ENCODE results near the gene FLVCR2. TPM values are rescaled to one million over a fixed set of nuclear protein-coding genes. Genes with fewer than 3 reads are reported as not detected.
"Not testable (repeated sequence)": the region's sequence is repeated elsewhere in the genome, so short reads cannot be mapped to it uniquely, and the experiment has no call there.

Gene FLVCR2
- total and polyA plus RNA-seq, 2 experiments from 2014 or later, result 1.8 to 1.9 TPM

DNA sequence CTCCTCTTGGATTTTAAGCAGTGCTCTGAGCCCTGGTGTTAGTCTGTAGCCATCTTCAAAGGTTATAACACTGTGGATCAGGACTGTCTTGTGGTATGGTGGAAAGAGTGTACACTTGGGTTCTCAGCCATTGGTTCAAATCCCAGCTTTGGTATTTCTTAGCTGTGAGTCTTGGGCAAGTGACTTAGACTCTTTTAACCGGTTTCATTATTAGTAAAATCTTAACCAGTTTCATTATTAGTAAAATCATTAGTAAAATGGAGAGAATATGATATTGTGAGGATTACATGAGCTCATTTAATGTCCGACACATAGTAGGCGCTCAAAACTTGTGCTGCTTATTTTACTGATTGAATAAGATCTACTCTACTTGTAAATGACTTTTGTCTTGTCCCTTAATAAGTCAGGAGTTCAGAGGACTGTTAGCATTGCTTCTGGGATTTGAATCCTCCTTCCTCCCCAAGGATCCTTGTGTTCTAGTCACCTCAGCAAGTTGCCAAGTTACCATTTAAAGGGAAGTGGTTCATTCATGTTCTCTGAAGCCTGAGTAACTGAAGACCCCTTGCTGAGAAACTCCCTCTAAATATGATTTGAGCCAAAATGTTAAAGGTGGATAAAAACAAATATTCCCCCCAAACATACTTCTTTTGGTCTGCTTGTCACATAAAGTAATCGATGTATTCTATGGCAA lies 95.1 kb downstream of the FLVCR2 start:
- no peaks in the 10 kb centered on the region for H3K9me3 ChIP-seq (ENCODE audit: low read depth)

DNA sequence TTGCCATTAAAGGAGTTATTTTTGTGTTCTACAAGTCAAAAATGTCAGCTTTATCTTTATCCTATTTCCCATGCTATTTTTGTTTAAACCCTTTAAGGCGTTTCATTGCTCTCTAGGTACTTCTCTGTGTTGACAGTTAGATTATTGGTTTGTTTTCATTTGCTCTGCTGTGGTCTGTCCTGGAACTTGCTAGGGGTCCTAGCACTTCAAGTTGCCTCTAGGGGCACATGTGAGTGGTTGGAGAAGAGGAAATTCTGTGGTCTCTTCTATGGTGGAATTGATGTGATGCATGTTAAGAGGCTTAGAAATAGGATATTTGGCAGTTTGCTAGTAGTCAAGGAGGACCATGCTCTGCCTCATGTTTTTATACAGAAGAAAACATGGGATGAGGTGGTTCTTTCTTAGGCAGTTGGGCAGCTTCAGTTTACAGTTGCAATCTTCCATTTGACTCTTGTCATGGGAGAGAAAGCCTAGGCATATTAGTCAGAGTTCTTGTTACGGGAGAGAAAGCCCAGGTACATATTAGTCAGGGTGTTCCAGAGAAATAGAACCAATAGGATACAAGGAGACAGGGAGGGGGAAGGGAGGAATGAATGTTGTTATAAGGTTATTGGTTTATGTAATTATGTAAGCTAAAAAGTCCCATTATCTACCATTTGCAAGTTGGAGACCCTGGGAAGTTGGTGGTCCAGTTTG lies 97.0 kb downstream of the FLVCR2 start:
- DNase-seq (ENCODE audit: low read depth in 1 of 2, low spot score in 1 of 2), result peak; percentile 11 to 50
- TF ChIP-seq, protein P1, sequence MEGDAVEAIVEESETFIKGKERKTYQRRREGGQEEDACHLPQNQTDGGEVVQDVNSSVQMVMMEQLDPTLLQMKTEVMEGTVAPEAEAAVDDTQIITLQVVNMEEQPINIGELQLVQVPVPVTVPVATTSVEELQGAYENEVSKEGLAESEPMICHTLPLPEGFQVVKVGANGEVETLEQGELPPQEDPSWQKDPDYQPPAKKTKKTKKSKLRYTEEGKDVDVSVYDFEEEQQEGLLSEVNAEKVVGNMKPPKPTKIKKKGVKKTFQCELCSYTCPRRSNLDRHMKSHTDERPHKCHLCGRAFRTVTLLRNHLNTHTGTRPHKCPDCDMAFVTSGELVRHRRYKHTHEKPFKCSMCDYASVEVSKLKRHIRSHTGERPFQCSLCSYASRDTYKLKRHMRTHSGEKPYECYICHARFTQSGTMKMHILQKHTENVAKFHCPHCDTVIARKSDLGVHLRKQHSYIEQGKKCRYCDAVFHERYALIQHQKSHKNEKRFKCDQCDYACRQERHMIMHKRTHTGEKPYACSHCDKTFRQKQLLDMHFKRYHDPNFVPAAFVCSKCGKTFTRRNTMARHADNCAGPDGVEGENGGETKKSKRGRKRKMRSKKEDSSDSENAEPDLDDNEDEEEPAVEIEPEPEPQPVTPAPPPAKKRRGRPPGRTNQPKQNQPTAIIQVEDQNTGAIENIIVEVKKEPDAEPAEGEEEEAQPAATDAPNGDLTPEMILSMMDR (IDR thresholded peaks at IDR 0.05; ENCODE audit: low read depth, low read length), result peak; percentile 14
- H3K4me1 ChIP-seq (ENCODE audit: low read depth), result peaks cover 25% of the 10 kb centered on the region
- H3K27ac ChIP-seq, result peak overlapping the region; percentile 84
- no peaks in the 10 kb centered on the region for H3K27me3 ChIP-seq
- peaks cover 5% of the 10 kb centered on the region for H3K36me3 ChIP-seq
- H3K9me3 ChIP-seq (ENCODE audit: low read depth), result no peaks in the 10 kb centered on the region
- no peak overlapping the region for H3K4me3 ChIP-seq

More for the DNA sequence above, 95.1 kb downstream of the FLVCR2 start:
- TF ChIP-seq, protein P1 (IDR thresholded peaks at IDR 0.05; ENCODE audit: low read depth, low read length), result no peak
- H3K27me3 ChIP-seq, result no peaks in the 10 kb centered on the region
- no peak overlapping the region for H3K4me3 ChIP-seq
- peak overlapping the region; percentile 84 for H3K27ac ChIP-seq
- H3K4me1 ChIP-seq (ENCODE audit: low read depth), result peaks cover 25% of the 10 kb centered on the region
- peaks cover 14% of the 10 kb centered on the region for H3K36me3 ChIP-seq
- no peak for DNase-seq (ENCODE audit: low read depth in 1 of 2, low spot score in 1 of 2)

DNA sequence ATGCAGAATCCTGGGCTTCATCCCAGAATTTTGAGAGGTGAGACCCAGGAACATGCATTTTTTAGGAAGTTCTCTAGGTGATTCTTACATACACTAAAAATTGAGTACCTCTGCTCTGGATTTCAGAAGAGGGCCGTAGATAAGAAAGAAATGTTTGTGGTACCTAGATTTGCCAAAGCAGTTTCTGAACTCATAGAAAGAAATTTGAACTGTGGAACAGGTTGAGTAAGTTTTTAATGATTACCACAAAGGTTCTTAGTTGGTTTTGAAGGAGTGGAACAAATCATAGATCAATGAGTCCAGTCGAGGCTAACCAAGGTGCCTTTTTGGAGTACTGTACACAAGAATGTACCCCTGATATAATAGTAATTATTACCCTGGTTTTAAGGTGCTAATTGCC lies 107.5 kb downstream of the FLVCR2 start:
- Histone ChIP-seq H3K4me3 (no peak overlapping the region), H3K36me3 (peaks cover 32% of the 10 kb centered on the region), H3K9me3 (ENCODE audit: low read depth) (no peaks in the 10 kb centered on the region), H3K27ac (no peak overlapping the region), H3K27me3 (no peaks in the 10 kb centered on the region), H3K4me1 (ENCODE audit: low read depth) (no peaks in the 10 kb centered on the region)
- no peak for DNase-seq (ENCODE audit: low read depth in 1 of 2, low spot score in 1 of 2)
- TF ChIP-seq, protein P1 (IDR thresholded peaks at IDR 0.05; ENCODE audit: low read depth, low read length), result no peak

DNA sequence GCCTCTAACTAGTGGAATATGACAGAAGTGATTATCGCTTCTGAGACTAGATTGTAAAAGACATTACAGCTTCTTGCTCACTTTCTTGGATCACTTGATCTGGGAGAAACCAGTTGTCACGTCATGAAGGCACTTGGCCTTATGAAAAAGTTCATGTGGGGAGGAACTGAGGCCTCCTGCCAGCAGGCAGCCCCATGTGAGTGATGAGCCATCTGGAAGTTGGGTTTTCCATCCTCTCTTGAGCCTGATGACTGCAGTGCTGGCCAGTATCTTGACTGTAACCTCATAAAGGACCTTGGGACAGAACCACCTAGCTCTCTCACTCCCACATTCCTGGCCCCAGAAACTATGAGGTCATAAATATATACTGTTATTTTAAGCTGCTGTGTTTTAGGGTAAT lies 110.6 kb downstream of the FLVCR2 start:
- H3K27ac ChIP-seq, result no peak overlapping the region
- no peaks in the 10 kb centered on the region for H3K27me3 ChIP-seq
- H3K36me3 ChIP-seq, result peaks cover 35% of the 10 kb centered on the region
- TF ChIP-seq, protein P1 (IDR thresholded peaks at IDR 0.05; ENCODE audit: low read depth, low read length), result no peak
- H3K9me3 ChIP-seq (ENCODE audit: low read depth), result no peaks in the 10 kb centered on the region
- no peak overlapping the region for H3K4me3 ChIP-seq
- DNase-seq (ENCODE audit: low read depth in 1 of 2, low spot score in 1 of 2), result peak in 1 of 2 donors; percentile 62
- no peaks in the 10 kb centered on the region for H3K4me1 ChIP-seq (ENCODE audit: low read depth)

DNA sequence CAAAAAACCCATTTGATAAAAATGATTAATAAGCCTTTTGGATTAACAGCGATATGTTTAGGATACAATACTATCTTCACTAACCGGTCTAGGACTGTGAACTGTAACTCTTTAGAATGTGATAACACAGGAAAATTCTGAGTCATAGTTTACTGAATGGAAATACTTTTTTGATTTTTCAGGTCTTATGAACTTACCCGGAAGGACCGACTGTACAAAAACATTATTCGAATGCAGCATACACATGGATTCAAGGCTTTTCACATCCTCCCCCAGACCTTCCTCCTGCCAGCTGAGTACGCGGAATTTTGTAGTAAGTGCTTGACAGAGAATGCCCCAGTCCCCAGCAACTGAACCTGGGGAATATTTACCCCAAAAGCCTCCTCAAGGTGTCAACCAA lies 111.6 kb downstream of the FLVCR2 start:
- Histone ChIP-seq H3K4me1 (ENCODE audit: low read depth) (no peaks in the 10 kb centered on the region), H3K27me3 (no peaks in the 10 kb centered on the region), H3K36me3 (peaks cover 34% of the 10 kb centered on the region), H3K27ac (no peak overlapping the region), H3K9me3 (ENCODE audit: low read depth) (no peaks in the 10 kb centered on the region), H3K4me3 (no peak overlapping the region)
- peak in 1 of 2 donors; percentile 43 for DNase-seq (ENCODE audit: low read depth in 1 of 2, low spot score in 1 of 2)
- TF ChIP-seq, protein P1 (IDR thresholded peaks at IDR 0.05; ENCODE audit: low read depth, low read length), result no peak

DNA sequence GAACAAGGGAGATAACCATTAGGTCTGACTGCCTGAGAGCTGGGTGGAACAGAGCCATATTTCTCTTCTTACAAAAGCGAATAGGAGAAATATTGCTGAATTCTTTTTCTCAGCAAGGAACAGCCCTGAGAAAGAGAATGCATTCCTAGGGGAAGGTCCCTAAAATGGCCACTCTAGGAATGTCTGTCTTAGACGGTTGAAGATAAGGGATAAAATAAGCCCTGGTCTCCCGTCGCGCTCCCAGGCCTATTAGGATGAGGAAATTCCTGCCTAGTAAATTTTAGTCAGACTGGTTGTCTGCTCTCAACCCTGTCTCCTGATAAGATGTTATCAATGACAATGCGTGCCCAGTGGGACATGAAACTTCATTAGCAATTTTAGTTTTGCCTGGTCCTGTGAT lies 116.6 kb downstream of the FLVCR2 start:
- H3K36me3 ChIP-seq, result peaks cover 30% of the 10 kb centered on the region
- not testable (repeated sequence) for DNase-seq (ENCODE audit: low read depth in 1 of 2, low spot score in 1 of 2); H3K4me3 ChIP-seq

More for the DNA sequence above, 116.6 kb downstream of the FLVCR2 start:
- peaks cover 10% of the 10 kb centered on the region for H3K4me1 ChIP-seq (ENCODE audit: low read depth)
- not testable (repeated sequence) for H3K27me3 ChIP-seq; H3K27ac ChIP-seq; H3K9me3 ChIP-seq (ENCODE audit: low read depth)

Measured in cardiac muscle cell (in vitro differentiated cells and primary cell).